Tibial artery (tissue), 4 donors: ENCODE measurements around the gene CYP2B6.

ENCODE experiments used
- DNase-seq, 2 donors: peaks; one replicate each; pipeline ENCODE4 v3.0.0-alpha.2; 2019
- H3K27ac ChIP-seq, 2 donors: fragments of 200-600 bp; sonication (generic) in 1 of 2; 1 replicate in 1 of 2; 2 replicates in 1 of 2; pipeline ENCODE4 v1.5.1; 2018 to 2019; ENCODE audit warnings: mild to moderate bottlenecking in 1 of 2
- H3K27me3 ChIP-seq, 2 donors: fragments of 200-600 bp; sonication (generic) in 1 of 2; one replicate each; pipeline versions ENCODE4 v1.5.1 to v1.6.0; 2016 to 2019
- H3K36me3 ChIP-seq, 3 donors: fragments of 200-600 bp; sonication (generic) in 2 of 3; one replicate each; pipeline ENCODE4 v1.5.1; 2016 to 2019; ENCODE audit warnings: mild to moderate bottlenecking in 2 of 3
- H3K4me1 ChIP-seq, 4 donors: fragments of 200-600 bp; sonication (generic) in 2 of 4; 1 replicate in 3 of 4; 2 replicates in 1 of 4; pipeline ENCODE4 v1.5.1; 2016 to 2019
- H3K4me3 ChIP-seq, 2 donors: fragments of 200-600 bp; sonication (generic) in 1 of 2; 1 replicate in 1 of 2; 2 replicates in 1 of 2; pipeline ENCODE4 v1.5.1; 2018 to 2019; ENCODE audit warnings: mild to moderate bottlenecking in 2 of 2
- H3K9me3 ChIP-seq, 3 donors: fragments of 200-600 bp; sonication (generic) in 1 of 3; one replicate each; pipeline ENCODE4 v1.5.1; 2016 to 2019
- intact Hi-C: fragments of 100-400 bp; cut with DNase I; formaldehyde crosslinking; loops from one replicate; pipeline ENCODE4 v1.15.0; 2023; ENCODE audit warnings: low total_unique reads
- TF ChIP-seq, protein P1 (sequence below), 2 experiments: fragments of 200-600 bp in 1 of 2; fragments of 450-650 bp in 1 of 2; IDR thresholded peaks; one replicate each; pipeline ENCODE4 v1.5.1; 2017 to 2019; ENCODE audit warnings: antibody characterized with exemption in 2 of 2, mild to moderate bottlenecking in 1 of 2, moderate library complexity in 1 of 2

CYP2B6 gene

DNA sequence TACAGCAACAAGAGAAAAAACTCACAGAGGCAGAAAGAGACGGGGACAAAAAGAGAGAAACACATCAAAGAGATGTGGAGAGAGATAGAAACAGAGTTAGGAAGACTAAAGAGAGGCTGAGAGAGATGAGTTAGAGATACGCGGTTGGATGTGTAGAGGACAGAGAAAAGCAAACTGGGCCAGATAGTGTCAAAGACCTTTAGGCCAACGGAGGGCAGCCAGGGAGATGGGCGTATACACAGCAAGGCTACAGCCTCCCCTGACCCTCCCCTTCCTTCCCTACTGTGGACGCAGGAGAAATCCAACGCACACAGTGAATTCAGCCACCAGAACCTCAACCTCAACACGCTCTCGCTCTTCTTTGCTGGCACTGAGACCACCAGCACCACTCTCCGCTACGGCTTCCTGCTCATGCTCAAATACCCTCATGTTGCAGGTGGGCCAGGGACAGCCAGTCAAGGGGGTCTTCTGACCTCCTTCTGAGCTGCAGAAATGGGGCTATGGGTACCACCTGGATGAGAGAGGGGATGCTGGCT is 18.7 kb downstream of the CYP2B6 start:
- Histone ChIP-seq H3K27ac (no peak overlapping the region), H3K27me3 (peaks cover 0 to 7% of the 10 kb centered on the region in 2 donors), H3K9me3 (no peaks in the 10 kb centered on the region), H3K36me3 (no peaks in the 10 kb centered on the region), H3K4me3 (no peak overlapping the region), H3K4me1 (no peaks in the 10 kb centered on the region)
- intact Hi-C loops = no loop called here
- DNase-seq = no peak
- TF ChIP-seq, protein P1, sequence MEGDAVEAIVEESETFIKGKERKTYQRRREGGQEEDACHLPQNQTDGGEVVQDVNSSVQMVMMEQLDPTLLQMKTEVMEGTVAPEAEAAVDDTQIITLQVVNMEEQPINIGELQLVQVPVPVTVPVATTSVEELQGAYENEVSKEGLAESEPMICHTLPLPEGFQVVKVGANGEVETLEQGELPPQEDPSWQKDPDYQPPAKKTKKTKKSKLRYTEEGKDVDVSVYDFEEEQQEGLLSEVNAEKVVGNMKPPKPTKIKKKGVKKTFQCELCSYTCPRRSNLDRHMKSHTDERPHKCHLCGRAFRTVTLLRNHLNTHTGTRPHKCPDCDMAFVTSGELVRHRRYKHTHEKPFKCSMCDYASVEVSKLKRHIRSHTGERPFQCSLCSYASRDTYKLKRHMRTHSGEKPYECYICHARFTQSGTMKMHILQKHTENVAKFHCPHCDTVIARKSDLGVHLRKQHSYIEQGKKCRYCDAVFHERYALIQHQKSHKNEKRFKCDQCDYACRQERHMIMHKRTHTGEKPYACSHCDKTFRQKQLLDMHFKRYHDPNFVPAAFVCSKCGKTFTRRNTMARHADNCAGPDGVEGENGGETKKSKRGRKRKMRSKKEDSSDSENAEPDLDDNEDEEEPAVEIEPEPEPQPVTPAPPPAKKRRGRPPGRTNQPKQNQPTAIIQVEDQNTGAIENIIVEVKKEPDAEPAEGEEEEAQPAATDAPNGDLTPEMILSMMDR (IDR thresholded peaks at IDR 0.05) = no peak

DNA sequence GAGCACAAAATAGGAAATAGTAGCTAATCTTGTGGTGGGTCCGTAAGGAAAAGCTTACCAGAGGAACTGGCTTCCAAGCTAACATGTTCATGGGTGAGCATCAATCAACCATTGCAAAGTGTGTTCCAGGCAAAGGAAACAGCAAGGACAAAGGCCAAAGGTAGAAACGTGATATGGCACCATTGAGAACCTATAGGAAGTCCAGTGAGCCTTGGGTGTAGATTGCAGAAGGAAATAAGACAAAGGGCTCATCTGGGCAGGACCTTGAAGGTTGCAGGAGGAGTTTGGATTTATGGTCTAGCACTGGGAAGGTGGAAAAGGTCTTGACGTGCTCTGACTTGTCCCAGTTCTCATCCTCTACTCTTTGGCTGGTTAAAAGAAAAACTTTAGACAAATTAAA is 22.3 kb downstream of the CYP2B6 start:
- H3K27ac ChIP-seq = no peak overlapping the region
- no peak overlapping the region for H3K4me3 ChIP-seq
- intact Hi-C loops = no loop called here
- no peaks in the 10 kb centered on the region for H3K9me3 ChIP-seq
- no peaks in the 10 kb centered on the region for H3K4me1 ChIP-seq
- no peaks in the 10 kb centered on the region for H3K27me3 ChIP-seq
- no peak for DNase-seq
- no peaks in the 10 kb centered on the region for H3K36me3 ChIP-seq
- TF ChIP-seq, protein P1 (IDR thresholded peaks at IDR 0.05) = no peak

DNA sequence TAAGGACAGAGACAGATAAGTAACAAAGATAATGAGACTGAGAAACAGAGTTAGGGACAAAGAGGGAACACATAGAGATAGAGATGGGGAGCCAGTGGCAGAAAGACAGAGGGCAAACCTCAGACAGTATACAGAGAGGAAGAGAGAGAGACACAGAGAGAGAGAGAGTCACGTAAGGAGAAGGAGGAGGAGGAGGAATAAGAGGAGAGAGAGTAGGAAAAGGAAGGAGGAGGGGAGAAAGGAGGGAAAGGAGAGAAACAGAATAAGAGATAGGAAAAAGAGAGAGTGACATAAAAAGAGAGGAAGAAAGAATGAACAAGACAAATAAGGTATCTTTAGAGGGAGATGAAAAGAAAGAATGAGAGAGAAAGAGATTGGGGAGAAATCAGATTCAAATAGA is 23.6 kb downstream of the CYP2B6 start:
- no peak overlapping the region for H3K27ac ChIP-seq
- peaks cover 0 to 2% of the 10 kb centered on the region in 2 donors for H3K27me3 ChIP-seq
- H3K9me3 ChIP-seq = no peaks in the 10 kb centered on the region
- no peaks in the 10 kb centered on the region for H3K36me3 ChIP-seq
- H3K4me1 ChIP-seq = no peaks in the 10 kb centered on the region
- DNase-seq = no peak
- intact Hi-C loops = no loop called here
- H3K4me3 ChIP-seq = no peak overlapping the region
- TF ChIP-seq, protein P1 (IDR thresholded peaks at IDR 0.05) = no peak

DNA sequence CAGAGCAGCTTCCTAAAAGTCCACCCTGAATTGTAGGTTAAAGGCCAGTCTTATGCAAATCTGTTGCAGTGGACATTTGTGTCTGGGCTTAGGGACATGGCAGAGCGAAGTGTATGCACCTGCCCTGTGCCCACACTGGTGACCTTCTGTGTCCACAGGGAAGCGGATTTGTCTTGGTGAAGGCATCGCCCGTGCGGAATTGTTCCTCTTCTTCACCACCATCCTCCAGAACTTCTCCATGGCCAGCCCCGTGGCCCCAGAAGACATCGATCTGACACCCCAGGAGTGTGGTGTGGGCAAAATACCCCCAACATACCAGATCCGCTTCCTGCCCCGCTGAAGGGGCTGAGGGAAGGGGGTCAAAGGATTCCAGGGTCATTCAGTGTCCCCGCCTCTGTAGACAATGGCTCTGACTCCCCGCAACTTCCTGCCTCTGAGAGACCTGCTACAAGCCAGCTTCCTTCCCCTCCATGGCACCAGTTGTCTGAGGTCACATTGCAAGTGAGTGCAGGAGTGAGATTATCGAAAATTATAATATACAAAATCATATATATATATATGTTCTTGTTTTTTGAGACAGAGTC is 25.5 kb downstream of the CYP2B6 start:
- intact Hi-C loops = no loop called here
- TF ChIP-seq, protein P1 (IDR thresholded peaks at IDR 0.05) = no peak
- no peak overlapping the region for H3K27ac ChIP-seq

DNA sequence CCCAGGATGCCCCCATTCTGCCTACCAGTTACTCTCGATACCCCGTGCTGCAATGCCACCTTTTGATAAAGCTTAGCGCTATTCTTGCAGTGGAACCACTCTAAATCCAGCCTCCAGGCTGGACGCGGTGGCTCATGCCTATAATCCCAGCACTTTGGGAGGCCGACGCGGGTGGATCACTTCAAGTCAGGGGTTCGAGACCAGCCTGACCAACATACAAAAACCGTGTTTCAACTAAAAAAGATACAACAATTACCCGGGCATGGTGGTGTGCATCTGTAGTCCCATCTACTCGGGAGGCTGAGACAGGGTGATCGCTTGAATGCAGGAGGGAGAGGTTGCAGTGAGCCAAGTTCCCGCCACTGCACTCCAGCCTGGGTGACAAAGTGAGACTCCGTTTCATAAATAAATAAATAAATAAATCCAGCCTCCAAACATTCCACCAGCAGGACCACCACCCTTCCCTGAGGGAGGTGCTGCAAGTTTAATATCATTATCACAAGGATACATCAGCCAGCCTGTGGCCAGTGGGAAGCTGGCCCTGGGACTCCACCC is 27.7 kb downstream of the CYP2B6 start:
- H3K4me1 ChIP-seq = no peaks in the 10 kb centered on the region
- no peak overlapping the region for H3K4me3 ChIP-seq
- H3K27me3 ChIP-seq = peaks cover 0 to 11% of the 10 kb centered on the region in 2 donors
- H3K9me3 ChIP-seq = no peaks in the 10 kb centered on the region
- no peak overlapping the region for H3K27ac ChIP-seq
- no peak for DNase-seq
- intact Hi-C loops = no loop called here
- H3K36me3 ChIP-seq = no peaks in the 10 kb centered on the region
- TF ChIP-seq, protein P1 (IDR thresholded peaks at IDR 0.05) = no peak

More for the DNA sequence above, 25.5 kb downstream of the CYP2B6 start:
- Histone ChIP-seq H3K27me3 (peaks cover 0 to 5% of the 10 kb centered on the region in 2 donors), H3K36me3 (no peaks in the 10 kb centered on the region), H3K4me3 (no peak overlapping the region), H3K9me3 (no peaks in the 10 kb centered on the region), H3K4me1 (no peaks in the 10 kb centered on the region)
- no peak for DNase-seq
